Right lobe of liver (tissue), 6 donors: ENCODE measurements around the gene GABRG3. TPM values are rescaled to one million over a fixed set of nuclear protein-coding genes. Genes with fewer than 3 reads are reported as not detected.

Experiments used
- ATAC-seq, 4 donors: fragments of 200-7000 bp; cut with Tn5 transposase; one replicate each; pipeline ENCODE4 v1.9.1; 2020; ENCODE audit warnings: mild to moderate bottlenecking in 4 of 4, moderate library complexity in 4 of 4
- DNase-seq, 3 donors: peaks; one replicate each; pipeline ENCODE4 v3.0.0-alpha.2; 2020
- H3K27ac ChIP-seq, 3 donors: fragments of 200-600 bp; one replicate each; pipeline ENCODE4 v1.8.0; 2022
- H3K27me3 ChIP-seq, 2 donors: fragments of 200-600 bp; one replicate each; pipeline ENCODE4 v1.8.0; 2022
- H3K36me3 ChIP-seq, 4 donors: fragments of 200-600 bp; sonication (generic) in 1 of 4; one replicate each; pipeline versions ENCODE4 v1.5.1 to v1.8.0; 2017 to 2022; ENCODE audit warnings: control low read depth in 1 of 4
- H3K4me1 ChIP-seq, 4 donors: fragments of 200-600 bp; sonication (generic) in 1 of 4; one replicate each; pipeline versions ENCODE4 v1.5.1 to v1.8.0; 2017 to 2022; ENCODE audit warnings: control low read depth in 1 of 4
- H3K4me3 ChIP-seq, 3 donors: fragments of 200-600 bp; one replicate each; pipeline ENCODE4 v1.8.0; 2022
- H3K9me3 ChIP-seq, 4 donors: fragments of 200-600 bp; sonication (generic) in 1 of 4; one replicate each; pipeline versions ENCODE4 v1.5.1 to v1.8.0; 2017 to 2022; ENCODE audit warnings: control low read depth in 1 of 4
- POLR2A ChIP-seq: fragments of 450-650 bp; IDR thresholded peaks from one replicate; pipeline ENCODE4 v1.6.1; 2017; ENCODE audit warnings: antibody characterized with exemption, mild to moderate bottlenecking
- WGBS: methylation state at CpG from one replicate; pipeline ENCODE4 v1.1.6; 2018; ENCODE audit warnings: low coverage, low lambda C conversion rate; ENCODE audit not compliant: insufficient coverage; ENCODE audit errors: missing lambda C conversion rate; 5-methylcytosine and 5-hydroxymethylcytosine counted together
- intact Hi-C, 2 donors: fragments of 100-400 bp; cut with DNase I; formaldehyde crosslinking; loops; one replicate each; pipeline versions ENCODE4 v1.11.2 to v1.14.1; 2022
- total RNA-seq, 6 experiments: library from RNA; depleted of rRNA in 2 of 6; stranded (reverse); fragments of >200 nt in 2 of 6; fragmentation: NEBNext Ultra II Directional in 3 of 6; extraction: Animal tissue kit (Norgen Biotek cat#: 25700) in 3 of 6; gene quantifications; one replicate each; pipeline versions ENCODE4 v1.1.0 to v1.2.4, GENCODE V29; 2016 to 2023
- TF ChIP-seq, protein P1 (sequence below), 4 donors: fragments of 200-600 bp in 3 of 4; fragments of 450-650 bp in 1 of 4; IDR thresholded peaks; one replicate each; pipeline versions ENCODE4 v1.5.1 to v1.8.0; 2016 to 2022; ENCODE audit warnings: antibody characterized with exemption in 4 of 4, mild to moderate bottlenecking in 2 of 4
- donor health status: DM: no; HTN: yes; CAD: no.
- donor health status: DM: no; HTN: no; CAD: no.
- donor health status: DM: no; HTN: no; CAD: no.
- donor health status: DM: no; HTN: yes; CAD: no.
- donor health status: DM: no; HTN: yes; CAD: no.

Gene GABRG3
- total RNA-seq, 6 experiments from 2014 or later: 0.18 TPM; not detected in 5

DNA sequence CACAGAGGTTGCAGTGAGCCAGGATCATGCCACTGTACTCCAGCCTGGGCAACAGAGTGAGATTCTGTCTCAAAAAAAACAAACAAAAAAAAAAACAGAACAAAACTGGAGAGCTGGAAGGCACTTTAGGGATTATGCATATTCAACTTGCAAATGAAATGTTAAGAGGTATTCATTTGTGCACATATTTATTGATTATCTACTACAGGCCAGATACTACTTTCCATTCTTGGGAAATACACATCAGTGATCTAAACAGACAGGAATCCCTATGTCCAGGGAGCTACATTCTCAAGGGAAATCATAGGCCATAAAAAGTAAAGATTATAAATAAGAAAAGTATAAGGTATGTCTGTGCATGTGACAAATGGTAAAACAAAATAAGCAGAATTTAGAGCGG, 322.6 kb downstream of the GABRG3 start:
- Histone ChIP-seq H3K4me1 (no peaks in the 10 kb centered on the region), H3K27ac (no peak overlapping the region), H3K9me3 (no peaks in the 10 kb centered on the region), H3K27me3 (no peaks in the 10 kb centered on the region), H3K36me3 (no peaks in the 10 kb centered on the region), H3K4me3 (no peak overlapping the region)
- WGBS: 71% methylated on average over 1 of the region's 1 CpG
- TF ChIP-seq POLR2A: no peak
- TF ChIP-seq, protein P1, sequence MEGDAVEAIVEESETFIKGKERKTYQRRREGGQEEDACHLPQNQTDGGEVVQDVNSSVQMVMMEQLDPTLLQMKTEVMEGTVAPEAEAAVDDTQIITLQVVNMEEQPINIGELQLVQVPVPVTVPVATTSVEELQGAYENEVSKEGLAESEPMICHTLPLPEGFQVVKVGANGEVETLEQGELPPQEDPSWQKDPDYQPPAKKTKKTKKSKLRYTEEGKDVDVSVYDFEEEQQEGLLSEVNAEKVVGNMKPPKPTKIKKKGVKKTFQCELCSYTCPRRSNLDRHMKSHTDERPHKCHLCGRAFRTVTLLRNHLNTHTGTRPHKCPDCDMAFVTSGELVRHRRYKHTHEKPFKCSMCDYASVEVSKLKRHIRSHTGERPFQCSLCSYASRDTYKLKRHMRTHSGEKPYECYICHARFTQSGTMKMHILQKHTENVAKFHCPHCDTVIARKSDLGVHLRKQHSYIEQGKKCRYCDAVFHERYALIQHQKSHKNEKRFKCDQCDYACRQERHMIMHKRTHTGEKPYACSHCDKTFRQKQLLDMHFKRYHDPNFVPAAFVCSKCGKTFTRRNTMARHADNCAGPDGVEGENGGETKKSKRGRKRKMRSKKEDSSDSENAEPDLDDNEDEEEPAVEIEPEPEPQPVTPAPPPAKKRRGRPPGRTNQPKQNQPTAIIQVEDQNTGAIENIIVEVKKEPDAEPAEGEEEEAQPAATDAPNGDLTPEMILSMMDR (IDR thresholded peaks at IDR 0.05): no peak
- DNase-seq (no peak), ATAC-seq (no peak)
- intact Hi-C loops: no loop called here

DNA sequence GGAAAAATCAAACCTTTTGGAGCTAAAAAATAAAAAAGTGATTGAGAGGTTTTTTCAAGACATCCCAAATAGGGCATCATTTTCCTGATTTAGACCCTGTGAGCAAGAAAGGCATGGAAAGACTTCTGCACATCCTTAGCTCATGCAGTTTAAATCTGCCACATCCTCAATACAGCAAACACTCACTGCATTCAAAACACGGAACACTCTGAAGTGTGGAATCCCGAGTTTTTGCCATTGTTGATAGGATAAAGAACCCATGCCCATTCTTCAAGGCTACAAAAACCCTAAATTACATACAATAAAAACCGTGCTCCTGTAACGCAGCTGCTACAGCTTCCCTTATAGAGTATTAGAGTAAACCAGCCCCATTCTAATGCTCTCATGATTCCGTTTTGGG, 346.8 kb downstream of the GABRG3 start:
- ATAC-seq (no peak), DNase-seq (no peak)
- no peaks in the 10 kb centered on the region for H3K36me3 ChIP-seq
- no peak overlapping the region for H3K4me3 ChIP-seq
- intact Hi-C loops: no loop called here
- no peaks in the 10 kb centered on the region for H3K4me1 ChIP-seq
- H3K9me3 ChIP-seq: no peaks in the 10 kb centered on the region
- WGBS: 59% methylated on average over 5 of the region's 5 CpGs
- no peaks in the 10 kb centered on the region for H3K27me3 ChIP-seq
- no peak overlapping the region for H3K27ac ChIP-seq
- TF ChIP-seq, protein P1 (IDR thresholded peaks at IDR 0.05): no peak
- no peak for TF ChIP-seq POLR2A

DNA sequence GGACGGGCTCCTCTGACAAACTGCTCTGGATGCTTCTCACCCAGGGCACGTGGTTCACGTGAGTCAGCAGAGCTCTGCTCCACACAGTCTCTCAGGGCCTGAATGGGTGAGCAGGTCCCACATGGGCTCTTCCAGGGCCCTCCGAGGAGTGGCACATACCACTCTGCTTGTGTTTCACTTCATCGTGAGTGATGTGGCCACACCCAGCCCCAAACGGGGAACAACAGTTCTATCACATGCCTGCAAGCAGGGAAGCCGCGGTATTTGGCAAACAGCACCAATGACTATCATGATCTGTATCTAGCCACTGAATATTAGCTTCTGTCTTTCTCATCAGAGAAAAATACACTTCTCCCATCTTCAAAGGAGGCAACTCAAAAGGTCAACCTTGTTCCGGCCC, 352.8 kb downstream of the GABRG3 start:
- intact Hi-C loops: no loop called here
- Histone ChIP-seq H3K36me3 (no peaks in the 10 kb centered on the region), H3K9me3 (no peaks in the 10 kb centered on the region), H3K27ac (no peak overlapping the region), H3K4me1 (no peaks in the 10 kb centered on the region), H3K4me3 (no peak overlapping the region), H3K27me3 (no peaks in the 10 kb centered on the region)
- DNase-seq (no peak), ATAC-seq (no peak)
- no peak for TF ChIP-seq POLR2A
- TF ChIP-seq, protein P1 (IDR thresholded peaks at IDR 0.05): no peak
- WGBS: 29% methylated on average over 3 of the region's 9 CpGs

DNA sequence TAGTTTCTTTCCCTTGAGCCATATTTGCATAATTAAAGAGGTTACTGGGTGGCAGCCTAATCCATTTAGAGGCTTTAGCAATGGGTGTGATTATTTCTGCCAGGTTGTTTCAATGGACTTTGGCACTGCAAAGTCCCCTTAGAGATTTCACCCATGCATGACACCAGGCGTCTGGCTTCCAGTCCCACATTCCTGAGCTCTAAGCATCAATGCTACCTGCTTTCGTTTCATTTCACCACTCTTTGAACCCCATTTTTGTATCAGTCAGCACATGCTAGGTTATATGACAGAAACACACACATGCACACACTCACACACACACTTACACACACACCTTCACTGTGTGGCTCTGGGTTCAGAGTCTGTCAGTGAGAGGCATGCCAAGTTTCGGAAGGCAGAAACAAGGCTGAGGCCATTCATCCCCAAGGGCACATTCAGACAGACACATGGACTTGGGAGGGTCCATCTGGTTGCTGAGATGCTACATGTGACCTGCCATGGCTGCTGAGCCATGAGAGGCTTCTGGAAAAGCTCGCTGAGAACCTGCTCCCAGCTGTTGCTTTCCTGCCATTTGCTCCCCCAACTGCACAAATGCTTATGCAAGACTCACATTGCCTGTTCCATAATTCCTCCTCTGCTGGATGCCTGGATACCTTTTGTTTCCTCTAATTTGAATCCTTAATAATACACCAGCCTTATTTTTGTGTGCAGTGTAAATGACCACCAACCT, 354.1 kb downstream of the GABRG3 start:
- DNase-seq (no peak), ATAC-seq (no peak)
- H3K9me3 ChIP-seq: no peaks in the 10 kb centered on the region
- no peak overlapping the region for H3K27ac ChIP-seq
- WGBS: 42% methylated on average over 3 of the region's 4 CpGs
- H3K4me1 ChIP-seq: no peaks in the 10 kb centered on the region
- no peaks in the 10 kb centered on the region for H3K27me3 ChIP-seq
- intact Hi-C loops: no loop called here
- H3K4me3 ChIP-seq: no peak overlapping the region
- TF ChIP-seq, protein P1 (IDR thresholded peaks at IDR 0.05): no peak
- TF ChIP-seq POLR2A: no peak
- H3K36me3 ChIP-seq: no peaks in the 10 kb centered on the region
